GM19238 (cell line): ENCODE data around the gene DLEC1.

Experiments used
- DNase-seq: peaks from one replicate; pipeline ENCODE4 v3.0.0; 2011; ENCODE audit warnings: low spot score; ENCODE audit not compliant: insufficient read length

Gene DLEC1

GRCh38 chr3:38108649-38109579 lies 69.9 kb downstream of the DLEC1 start:
- DNase-seq, result no peak

GRCh38 chr3:38109580-38110313 lies 70.7 kb downstream of the DLEC1 start:
- no peak for DNase-seq

DNA sequence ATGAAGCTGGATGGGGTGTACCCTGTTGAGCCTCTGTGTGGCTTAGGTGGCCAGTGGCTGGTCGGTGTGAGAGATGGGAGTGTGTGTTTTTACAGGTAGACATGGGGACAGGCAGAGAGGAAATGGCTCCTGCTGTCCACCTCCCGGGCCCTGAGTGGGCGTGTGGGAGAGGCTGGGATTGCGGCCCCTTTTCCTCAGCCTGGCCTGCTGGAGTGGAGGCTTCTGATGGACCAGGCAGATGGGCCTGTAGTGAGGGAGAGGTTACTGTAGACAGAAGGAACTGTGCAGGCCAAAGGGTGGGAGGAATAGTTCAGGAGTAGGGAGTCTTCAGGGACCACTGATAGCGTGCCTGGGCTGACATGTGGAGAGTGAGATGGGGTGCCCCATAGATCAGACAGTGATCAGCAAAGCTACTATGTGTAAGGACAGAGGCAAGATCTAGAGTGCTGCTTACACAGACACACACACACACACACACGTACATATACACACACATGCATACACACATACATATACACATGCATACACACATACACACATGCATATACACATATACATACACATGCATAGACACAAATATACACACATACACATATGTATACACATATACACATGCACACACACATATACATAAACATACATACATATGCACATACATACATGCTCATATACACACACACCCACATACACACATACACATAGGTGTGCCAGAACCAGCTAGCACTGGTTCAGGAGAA lies 71.5 kb downstream of the DLEC1 start:
- no peak for DNase-seq

- DNase-seq, result no peak
Measured at GRCh38 chr3:38111201-38111600, 72.2 kb downstream of the DLEC1 start.

- DNase-seq, result no peak
Measured at GRCh38 chr3:38111696-38112377, 72.8 kb downstream of the DLEC1 start.

GRCh38 chr3:38112378-38112761 lies 73.4 kb downstream of the DLEC1 start:
- DNase-seq, result no peak

DNA sequence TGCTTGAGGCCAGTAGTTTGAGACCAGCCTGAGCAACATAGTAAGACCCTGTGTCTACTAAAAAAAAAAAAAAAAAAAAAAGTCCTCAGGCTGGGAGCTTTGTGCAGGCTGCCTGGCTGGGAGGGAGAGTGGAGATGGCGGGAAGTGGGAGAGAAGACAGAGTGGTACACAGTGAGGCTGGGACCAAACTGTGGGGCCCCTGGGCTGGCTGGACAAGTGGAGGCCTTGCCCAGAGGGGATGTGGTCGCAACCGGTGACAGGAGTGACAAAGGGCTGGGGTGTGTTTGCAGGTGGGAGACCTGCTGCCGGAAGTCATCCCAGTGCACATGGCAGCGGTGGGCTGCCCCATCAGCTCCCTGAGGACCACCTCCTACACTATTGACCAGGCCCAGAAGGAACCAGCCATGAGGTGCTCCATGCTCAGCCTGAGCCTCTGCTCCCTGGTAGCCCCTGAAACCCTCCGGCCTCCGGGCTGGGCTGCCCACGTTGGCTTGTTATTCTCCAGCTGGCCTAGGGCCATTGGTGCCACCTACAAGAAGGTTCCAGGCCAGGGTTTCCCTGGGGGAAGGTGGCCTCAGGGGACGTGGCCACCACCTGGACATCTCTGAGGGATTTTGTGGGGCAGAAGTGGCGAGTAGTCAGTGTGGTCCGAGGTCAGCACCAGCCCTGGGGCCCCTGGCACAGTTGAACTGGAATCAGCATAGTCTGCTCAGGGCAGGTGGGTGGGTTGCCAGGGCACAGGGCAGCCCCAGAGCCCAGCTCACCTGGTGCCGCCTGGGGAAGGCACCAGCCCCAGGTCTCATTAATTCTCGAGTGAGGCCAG lies 75.3 kb downstream of the DLEC1 start:
- DNase-seq, result no peak

GRCh38 chr3:38114875-38115644 lies 76.1 kb downstream of the DLEC1 start:
- DNase-seq, result no peak

GRCh38 chr3:38115645-38116427 lies 76.8 kb downstream of the DLEC1 start:
- DNase-seq, result no peak

GRCh38 chr3:38116471-38117162 lies 77.6 kb downstream of the DLEC1 start:
- DNase-seq, result no peak

GRCh38 chr3:38117163-38117716 lies 78.2 kb downstream of the DLEC1 start:
- DNase-seq, result no peak

- DNase-seq, result peak; percentile 67
Measured at GRCh38 chr3:38117748-38118420, 78.9 kb downstream of the DLEC1 start.

GRCh38 chr3:38118421-38119247 lies 79.6 kb downstream of the DLEC1 start:
- no peak for DNase-seq

DNA sequence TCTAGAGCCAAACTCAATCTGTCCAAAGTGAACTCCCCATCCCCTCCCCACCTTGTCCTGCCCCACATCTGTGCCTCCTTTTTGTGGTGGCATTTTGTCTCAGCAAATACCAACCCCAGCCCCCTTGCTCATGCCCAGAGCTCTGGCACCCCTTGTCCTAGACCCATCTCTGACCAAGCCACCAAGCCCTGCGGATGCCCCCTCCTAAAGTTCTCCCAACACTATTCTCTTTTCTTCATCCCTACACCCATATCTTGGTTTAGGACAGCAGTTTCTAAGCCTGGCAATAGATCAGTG lies 80.2 kb downstream of the DLEC1 start:
- no peak for DNase-seq

DNA sequence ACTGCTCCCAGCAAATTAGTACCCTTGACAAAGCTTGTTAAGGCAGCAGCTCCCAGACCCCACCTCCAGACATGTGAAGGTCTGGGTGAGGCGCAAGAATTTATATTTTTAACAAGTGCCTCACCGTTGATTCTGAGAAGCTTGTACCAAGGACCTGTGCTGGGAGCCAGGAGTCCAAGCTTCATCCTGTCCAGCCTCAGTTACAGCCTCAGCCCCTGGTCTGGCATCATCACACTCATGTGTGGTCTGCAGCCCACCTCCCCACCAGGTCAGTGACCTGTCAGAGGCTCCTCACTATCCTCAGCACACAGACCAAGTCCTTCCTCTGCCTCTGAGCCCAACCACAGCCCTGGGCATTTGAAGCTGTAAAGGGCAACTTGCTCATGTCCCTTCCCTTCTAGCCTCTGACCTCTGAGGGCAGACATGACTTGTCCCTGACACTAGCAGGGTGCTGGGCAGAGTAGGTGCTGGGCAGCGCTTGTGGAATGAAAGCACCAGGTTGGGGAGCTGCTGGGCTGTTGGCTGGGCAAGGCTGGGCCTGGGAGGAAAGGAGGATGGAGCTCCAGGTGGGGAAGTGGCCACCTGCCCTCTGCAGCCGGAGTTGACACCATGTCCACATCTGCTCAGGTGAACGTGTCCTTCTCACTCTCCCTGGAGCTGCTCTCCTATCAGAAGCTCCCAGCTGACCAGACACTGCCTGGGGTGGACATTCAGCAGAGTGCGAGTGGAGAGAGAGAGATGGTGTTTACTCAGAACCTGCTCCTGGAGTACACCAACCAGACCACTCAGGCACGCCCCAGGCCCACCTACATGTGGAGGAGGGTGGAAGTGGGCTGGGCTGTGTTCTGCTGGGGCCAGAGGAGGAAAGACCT lies 81.0 kb downstream of the DLEC1 start:
- DNase-seq, result no peak
